ENCODE results near the gene DCST2. TPM values are rescaled to one million over a fixed set of nuclear protein-coding genes. Genes with fewer than 3 reads are reported as not detected.

Gene DCST2
- total RNA-seq, 2 experiments from 2014 or later: 0.20 to 0.31 TPM

GRCh38 chr1:155073377-155074242 is 40.0 kb upstream of the DCST2 start:
- Mint-ChIP-seq H3K9me3 (no peaks in the 10 kb centered on the region), H3K27ac (no peak overlapping the region)

DNA sequence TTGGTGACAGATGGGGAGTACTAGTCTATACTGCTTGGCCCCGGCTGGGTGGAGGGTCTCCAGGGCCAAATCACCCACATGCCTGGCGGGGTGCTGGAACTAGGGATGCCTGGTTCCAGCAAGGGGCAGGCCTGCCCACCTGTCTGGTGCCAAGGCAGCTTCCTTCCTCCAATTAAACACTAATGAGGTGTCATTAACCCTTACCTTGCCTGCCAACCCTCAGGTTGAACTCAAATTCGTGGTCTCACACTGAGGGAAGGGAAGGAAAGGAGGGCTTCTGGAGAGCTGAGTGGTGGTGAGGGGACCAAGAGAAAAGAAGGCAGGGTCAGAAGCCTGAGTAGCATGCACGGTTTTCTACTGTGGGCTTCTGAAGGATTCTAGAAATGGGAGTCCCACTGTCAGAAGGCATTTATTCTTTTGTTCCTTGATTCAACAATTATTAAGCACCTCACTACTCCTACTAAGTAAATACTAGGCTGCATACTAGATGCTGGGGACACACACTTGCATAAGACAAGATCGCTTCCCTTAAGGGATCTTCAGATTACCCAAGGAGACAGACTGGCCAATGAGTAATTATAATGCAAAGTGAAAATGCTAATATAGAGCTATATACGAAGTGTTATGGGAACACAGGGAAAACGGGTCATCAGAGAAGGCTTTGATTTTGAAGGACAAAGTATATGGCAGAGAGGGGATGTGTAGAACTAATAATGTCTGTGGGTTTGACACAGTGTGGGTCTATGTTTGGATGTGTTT is 39.1 kb upstream of the DCST2 start:
- Mint-ChIP-seq H3K27me3 (no peaks in the 10 kb centered on the region), H3K9me3 (no peaks in the 10 kb centered on the region), H3K4me3 (no peak overlapping the region), H3K27ac (no peak overlapping the region), H3K36me3 (no peaks in the 10 kb centered on the region), H3K4me1 (peaks cover 10% of the 10 kb centered on the region)
- DNase-seq: no peak

More at GRCh38 chr1:155073377-155074242, 40.0 kb upstream of the DCST2 start:
- Mint-ChIP-seq H3K4me1 (peaks cover 10% of the 10 kb centered on the region), H3K4me3 (no peak overlapping the region), H3K36me3 (no peaks in the 10 kb centered on the region), H3K27me3 (no peaks in the 10 kb centered on the region)
- DNase-seq: no peak

DNA sequence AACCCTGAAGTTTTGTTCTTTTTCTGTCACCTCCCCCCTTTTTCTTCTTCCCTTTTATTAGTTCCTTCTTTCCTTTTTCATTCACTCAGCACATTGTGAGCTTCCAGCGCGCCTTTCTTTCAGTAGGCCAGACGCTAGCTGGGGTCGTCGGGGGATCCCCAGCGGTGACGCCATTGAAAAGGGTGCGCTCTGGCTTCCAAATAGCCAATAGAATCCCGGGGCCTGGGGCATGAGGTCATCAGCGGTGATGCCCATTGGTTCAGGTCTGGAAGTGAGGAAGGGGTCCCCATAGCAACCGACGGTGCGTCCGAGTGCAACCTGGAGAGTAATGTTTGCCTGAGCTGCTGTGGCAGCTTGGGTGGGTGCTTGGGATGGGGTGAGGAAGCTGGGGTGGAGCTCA is 38.1 kb upstream of the DCST2 start:
- H3K27ac Mint-ChIP-seq: peak overlapping the region; percentile 35
- H3K4me3 Mint-ChIP-seq: no peak overlapping the region
- no peaks in the 10 kb centered on the region for H3K27me3 Mint-ChIP-seq
- H3K9me3 Mint-ChIP-seq: no peaks in the 10 kb centered on the region
- peaks cover 10% of the 10 kb centered on the region for H3K4me1 Mint-ChIP-seq
- H3K36me3 Mint-ChIP-seq: no peaks in the 10 kb centered on the region
- DNase-seq: no peak

DNA sequence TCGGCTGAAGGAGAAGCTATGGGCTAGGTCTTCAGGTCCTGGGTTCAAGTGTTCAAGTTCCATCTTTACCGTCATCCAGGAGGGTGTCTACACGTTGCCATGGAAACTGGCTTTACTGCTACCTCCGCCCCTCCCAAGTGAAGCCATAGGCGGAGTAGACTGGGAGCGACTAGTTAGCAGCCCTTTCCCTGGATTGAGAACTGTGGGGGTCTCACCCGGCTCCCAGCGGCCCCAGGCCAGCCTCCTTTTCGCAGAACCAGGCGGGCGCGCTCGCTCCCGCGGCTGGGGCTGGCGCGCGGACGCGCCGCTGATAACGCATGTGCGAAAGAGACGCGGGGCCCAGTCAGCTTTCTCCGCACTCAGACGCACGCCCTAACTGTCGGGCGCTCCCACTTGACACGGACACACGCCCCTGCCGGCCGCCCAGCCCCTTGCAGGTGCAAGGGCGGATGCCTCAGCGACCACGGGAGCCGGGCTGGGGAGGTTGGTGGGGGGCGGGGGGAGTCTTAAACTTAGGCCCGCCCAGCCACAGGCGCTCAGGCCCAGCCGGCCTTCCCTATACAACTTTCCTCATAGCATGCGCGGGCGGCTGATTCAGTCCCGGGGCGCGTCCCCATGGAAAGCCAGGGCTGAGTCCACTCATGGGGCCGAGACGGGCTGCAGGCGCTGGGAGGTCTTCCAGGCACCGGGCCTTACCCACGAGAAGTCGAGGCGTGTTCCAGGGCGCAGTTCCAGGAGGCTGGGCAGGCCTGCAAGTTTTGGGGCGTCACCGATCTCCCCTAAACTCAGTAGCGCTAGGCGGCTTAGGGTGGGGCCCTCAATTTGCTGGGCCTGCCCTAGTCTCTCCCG is 37.4 kb upstream of the DCST2 start:
- Mint-ChIP-seq H3K36me3 (no peaks in the 10 kb centered on the region), H3K4me1 (peaks cover 10% of the 10 kb centered on the region), H3K27ac (no peak overlapping the region), H3K27me3 (no peaks in the 10 kb centered on the region), H3K4me3 (peak overlapping the region; percentile 53), H3K9me3 (no peaks in the 10 kb centered on the region)
- peak; percentile 83 for DNase-seq

DNA sequence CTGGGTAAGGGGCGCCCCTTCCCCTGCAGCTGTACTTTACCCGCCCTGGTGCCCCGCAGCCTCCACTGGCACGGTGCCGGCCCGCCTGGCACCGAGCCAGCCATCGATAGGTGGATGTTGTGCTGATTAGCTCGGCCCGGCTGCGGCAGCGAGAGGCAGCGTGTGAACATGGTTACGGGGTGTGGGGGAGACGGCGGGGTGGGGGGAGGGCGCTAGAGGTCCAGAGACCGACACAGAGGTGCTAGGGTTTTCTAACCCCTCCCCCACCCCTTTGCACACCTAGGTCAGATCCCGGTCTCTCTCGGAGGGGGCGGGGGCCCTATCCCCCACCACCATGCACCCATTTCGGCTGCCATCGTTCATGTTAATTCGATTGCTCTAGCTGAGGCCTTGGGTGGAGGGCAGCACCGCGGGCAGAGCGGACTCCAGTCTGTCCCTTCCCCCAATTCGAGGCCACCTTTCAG is 36.6 kb upstream of the DCST2 start:
- Mint-ChIP-seq H3K27me3 (no peaks in the 10 kb centered on the region), H3K4me3 (peak overlapping the region; percentile 53), H3K27ac (no peak overlapping the region)

GRCh38 chr1:155069551-155070157 is 36.1 kb upstream of the DCST2 start:
- Mint-ChIP-seq H3K27ac (no peak overlapping the region), H3K9me3 (no peaks in the 10 kb centered on the region), H3K27me3 (no peaks in the 10 kb centered on the region), H3K36me3 (no peaks in the 10 kb centered on the region), H3K4me1 (peaks cover 11% of the 10 kb centered on the region), H3K4me3 (no peak overlapping the region)
- no peak for DNase-seq

More for the DNA sequence above, 36.6 kb upstream of the DCST2 start:
- peaks cover 10% of the 10 kb centered on the region for H3K4me1 Mint-ChIP-seq
- no peaks in the 10 kb centered on the region for H3K36me3 Mint-ChIP-seq
- H3K9me3 Mint-ChIP-seq: no peaks in the 10 kb centered on the region
- no peak for DNase-seq

- no peak for DNase-seq
- no peaks in the 10 kb centered on the region for H3K36me3 Mint-ChIP-seq
- no peak overlapping the region for H3K27ac Mint-ChIP-seq
- no peaks in the 10 kb centered on the region for H3K27me3 Mint-ChIP-seq
- H3K9me3 Mint-ChIP-seq: no peaks in the 10 kb centered on the region
- H3K4me3 Mint-ChIP-seq: no peak overlapping the region
- H3K4me1 Mint-ChIP-seq: peaks cover 11% of the 10 kb centered on the region
Observed at GRCh38 chr1:155068599-155068998, 35.0 kb upstream of the DCST2 start.

DNA sequence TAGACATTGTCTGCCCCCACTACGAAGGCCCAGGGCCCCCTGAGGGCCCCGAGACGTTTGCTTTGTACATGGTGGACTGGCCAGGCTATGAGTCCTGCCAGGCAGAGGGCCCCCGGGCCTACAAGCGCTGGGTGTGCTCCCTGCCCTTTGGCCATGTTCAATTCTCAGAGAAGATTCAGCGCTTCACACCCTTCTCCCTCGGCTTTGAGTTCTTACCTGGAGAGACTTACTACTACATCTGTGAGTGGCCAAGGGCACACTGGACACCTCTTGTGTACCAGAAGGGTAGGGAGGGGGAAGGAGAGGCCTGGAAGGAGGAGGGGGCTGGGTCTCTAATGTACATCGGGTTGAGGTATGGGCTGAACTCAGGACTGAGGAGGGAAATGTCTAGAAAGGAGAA is 33.2 kb upstream of the DCST2 start:
- H3K4me1 Mint-ChIP-seq: peaks cover 21% of the 10 kb centered on the region
- no peak for DNase-seq
- H3K9me3 Mint-ChIP-seq: no peaks in the 10 kb centered on the region
- no peak overlapping the region for H3K27ac Mint-ChIP-seq
- H3K4me3 Mint-ChIP-seq: no peak overlapping the region
- no peaks in the 10 kb centered on the region for H3K27me3 Mint-ChIP-seq
- H3K36me3 Mint-ChIP-seq: peaks cover 2% of the 10 kb centered on the region

GRCh38 chr1:155064832-155065429 is 31.4 kb upstream of the DCST2 start:
- Mint-ChIP-seq H3K4me1 (peaks cover 23% of the 10 kb centered on the region), H3K4me3 (peak overlapping the region; percentile 74), H3K27me3 (no peaks in the 10 kb centered on the region), H3K9me3 (no peaks in the 10 kb centered on the region), H3K27ac (no peak overlapping the region), H3K36me3 (peaks cover 5% of the 10 kb centered on the region)
- DNase-seq: no peak

GRCh38 chr1:155064111-155064831 is 30.7 kb upstream of the DCST2 start:
- peak overlapping the region; percentile 74 for H3K4me3 Mint-ChIP-seq
- no peaks in the 10 kb centered on the region for H3K9me3 Mint-ChIP-seq
- H3K27me3 Mint-ChIP-seq: no peaks in the 10 kb centered on the region
- H3K36me3 Mint-ChIP-seq: peaks cover 5% of the 10 kb centered on the region
- H3K27ac Mint-ChIP-seq: no peak overlapping the region
- DNase-seq: peak; percentile 52
- peaks cover 23% of the 10 kb centered on the region for H3K4me1 Mint-ChIP-seq

- no peaks in the 10 kb centered on the region for H3K27me3 Mint-ChIP-seq
- H3K4me3 Mint-ChIP-seq: peak within 1 kb of the TSS; percentile 84
- H3K27ac Mint-ChIP-seq: peak within 1 kb of the TSS; percentile 71
- peak; percentile 83 for DNase-seq
- H3K36me3 Mint-ChIP-seq: peaks cover 5% of the 10 kb centered on the region
- H3K4me1 Mint-ChIP-seq: peaks cover 23% of the 10 kb centered on the region
- no peaks in the 10 kb centered on the region for H3K9me3 Mint-ChIP-seq
Observed at GRCh38 chr1:155063550-155064110, 30.0 kb upstream of the DCST2 start, which contains the start of gene EFNA4. TSS of gene EFNA4 (plus strand) at chr1:155063740. CDS start at chr1:155063824, 84 bp downstream.

- DNase-seq: peak; percentile 83
- peaks cover 5% of the 10 kb centered on the region for H3K36me3 Mint-ChIP-seq
- no peak overlapping the region for H3K27ac Mint-ChIP-seq
- no peaks in the 10 kb centered on the region for H3K27me3 Mint-ChIP-seq
- H3K9me3 Mint-ChIP-seq: no peaks in the 10 kb centered on the region
- H3K4me1 Mint-ChIP-seq: peaks cover 23% of the 10 kb centered on the region
- H3K4me3 Mint-ChIP-seq: peak overlapping the region; percentile 84
Observed at GRCh38 chr1:155062702-155063411, 29.3 kb upstream of the DCST2 start.
